NT2/D1 (cell line): ENCODE measurements around the gene CACNA1G.

Experiments used
- SUZ12 ChIP-seq: IDR thresholded peaks from 2 replicates; pipeline ENCODE4 v1.6.1; 2011; ENCODE audit not compliant: insufficient read length, insufficient read depth; ENCODE audit errors: extremely low read depth
- YY1 ChIP-seq: IDR thresholded peaks from 2 replicates; pipeline ENCODE4 v1.6.1; 2011; ENCODE audit not compliant: insufficient read length, insufficient read depth
- ZNF274 ChIP-seq: IDR thresholded peaks from 2 replicates; pipeline ENCODE4 v1.6.1; 2011; ENCODE audit warnings: mild to moderate bottlenecking, low read depth, low read length

DNA sequence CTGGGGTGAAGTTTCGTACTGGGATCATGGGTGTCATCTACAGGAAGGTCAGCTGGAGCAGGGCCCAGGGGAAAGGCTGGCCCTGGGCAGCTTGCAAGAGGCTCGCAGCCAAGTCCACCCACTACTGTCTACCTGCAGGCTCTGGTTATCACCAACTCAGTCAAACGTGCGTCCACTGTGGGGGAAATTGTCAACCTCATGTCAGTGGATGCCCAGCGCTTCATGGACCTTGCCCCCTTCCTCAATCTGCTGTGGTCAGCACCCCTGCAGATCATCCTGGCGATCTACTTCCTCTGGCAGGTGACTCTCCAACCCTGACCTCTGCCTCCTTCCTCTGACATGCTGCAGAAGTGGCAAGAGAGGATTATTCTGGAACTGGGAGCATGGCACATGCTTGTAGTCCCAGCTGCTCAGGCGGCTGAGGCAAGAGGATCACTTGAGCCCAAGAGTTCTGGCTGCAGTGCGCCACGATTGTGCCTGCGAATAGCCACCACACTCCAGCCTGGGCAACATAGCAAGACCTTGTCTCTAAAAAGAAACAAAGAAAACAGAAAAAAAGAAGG is 103.4 kb downstream of the CACNA1G start:
- no peak for TF ChIP-seq YY1
- TF ChIP-seq SUZ12 = no peak
- no peak for TF ChIP-seq ZNF274
